GM18858 (cell line): Measurements from ENCODE around the gene KCNC4.
A peak's percentile ranks its signal among the peaks of the same experiment; 100 is the strongest.

Source experiments
- ATAC-seq: cut with Tn5 transposase; IDR thresholded peaks from one replicate; pipeline ENCODE4 v1.9.1; 2021; ENCODE audit not compliant: unreplicated experiment

KCNC4 gene

GRCh38 chr1:110229348-110230001, 19.4 kb downstream of the KCNC4 start:
- ATAC-seq = no peak

GRCh38 chr1:110230381-110231199, 20.5 kb downstream of the KCNC4 start:
- no peak for ATAC-seq

DNA sequence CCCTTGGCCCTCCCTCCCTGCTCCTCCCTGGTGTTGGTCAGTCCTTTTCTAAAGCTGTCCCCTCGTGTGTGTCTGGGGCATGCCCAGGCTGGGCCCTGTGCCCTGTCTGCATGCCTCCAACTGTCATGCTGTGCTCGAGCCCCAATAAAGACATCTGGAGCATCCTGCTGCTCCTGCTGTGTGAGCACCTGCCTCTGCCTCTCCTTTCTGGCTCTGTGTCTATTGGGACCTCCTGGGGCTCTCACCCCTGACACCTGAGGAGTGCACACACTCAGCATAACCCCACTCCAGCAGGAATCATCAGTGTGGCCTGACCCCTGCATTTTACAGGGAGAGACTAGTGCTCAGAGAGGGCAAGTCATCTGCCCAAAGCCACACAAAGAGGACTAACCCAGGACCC, 23.7 kb downstream of the KCNC4 start:
- ATAC-seq = no peak

DNA sequence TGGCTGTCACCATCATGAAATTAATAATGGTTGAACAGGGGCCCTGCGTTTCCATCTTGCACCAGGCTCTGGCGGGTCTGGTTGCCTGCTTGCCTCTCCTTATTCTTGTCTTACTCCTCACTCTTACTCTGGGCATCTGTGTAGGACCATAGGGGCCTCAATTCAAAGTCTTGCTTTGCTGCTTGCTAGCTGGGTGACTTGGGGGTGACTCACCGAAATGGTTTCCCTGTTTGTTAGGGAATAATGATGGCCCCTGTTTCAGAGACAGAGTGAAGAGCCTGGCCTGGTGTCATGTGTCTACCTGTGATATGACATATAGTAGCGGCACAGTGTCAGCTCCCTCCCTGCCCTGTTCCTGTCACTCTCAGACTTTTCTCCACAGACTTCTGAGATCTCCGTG, 24.6 kb downstream of the KCNC4 start:
- no peak for ATAC-seq

DNA sequence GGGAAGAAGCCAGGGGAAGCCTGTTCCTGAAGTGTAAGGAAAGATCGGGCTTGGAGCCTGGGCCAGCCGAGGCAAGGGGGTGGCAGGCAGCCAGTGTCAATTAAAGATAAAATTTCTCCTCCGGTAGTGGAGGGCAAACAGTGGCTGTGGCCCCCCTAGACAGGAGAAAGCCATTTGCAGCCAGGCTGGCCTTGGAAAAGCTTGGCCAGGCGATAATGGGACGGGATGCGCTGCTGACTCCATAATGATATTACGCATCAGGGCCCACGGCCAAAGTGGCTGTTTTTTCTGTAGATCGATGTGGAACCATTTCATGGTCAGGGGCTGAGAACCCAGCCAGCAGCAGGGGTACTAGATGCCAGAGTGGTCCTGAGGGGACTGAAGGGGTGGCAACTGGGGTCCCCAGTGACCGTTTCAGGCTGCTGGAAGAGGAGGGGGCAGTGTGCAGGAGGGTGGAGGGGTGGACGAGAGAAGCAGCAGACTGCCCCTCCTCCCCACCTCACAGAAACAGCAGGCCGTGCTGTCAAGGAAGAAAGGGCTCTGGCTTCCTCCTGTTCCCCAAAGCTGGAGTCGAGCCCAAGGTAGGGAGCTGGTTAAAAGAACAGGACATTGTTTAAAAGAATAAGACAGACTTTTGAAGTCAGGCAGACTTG, 25.2 kb downstream of the KCNC4 start:
- no peak for ATAC-seq

DNA sequence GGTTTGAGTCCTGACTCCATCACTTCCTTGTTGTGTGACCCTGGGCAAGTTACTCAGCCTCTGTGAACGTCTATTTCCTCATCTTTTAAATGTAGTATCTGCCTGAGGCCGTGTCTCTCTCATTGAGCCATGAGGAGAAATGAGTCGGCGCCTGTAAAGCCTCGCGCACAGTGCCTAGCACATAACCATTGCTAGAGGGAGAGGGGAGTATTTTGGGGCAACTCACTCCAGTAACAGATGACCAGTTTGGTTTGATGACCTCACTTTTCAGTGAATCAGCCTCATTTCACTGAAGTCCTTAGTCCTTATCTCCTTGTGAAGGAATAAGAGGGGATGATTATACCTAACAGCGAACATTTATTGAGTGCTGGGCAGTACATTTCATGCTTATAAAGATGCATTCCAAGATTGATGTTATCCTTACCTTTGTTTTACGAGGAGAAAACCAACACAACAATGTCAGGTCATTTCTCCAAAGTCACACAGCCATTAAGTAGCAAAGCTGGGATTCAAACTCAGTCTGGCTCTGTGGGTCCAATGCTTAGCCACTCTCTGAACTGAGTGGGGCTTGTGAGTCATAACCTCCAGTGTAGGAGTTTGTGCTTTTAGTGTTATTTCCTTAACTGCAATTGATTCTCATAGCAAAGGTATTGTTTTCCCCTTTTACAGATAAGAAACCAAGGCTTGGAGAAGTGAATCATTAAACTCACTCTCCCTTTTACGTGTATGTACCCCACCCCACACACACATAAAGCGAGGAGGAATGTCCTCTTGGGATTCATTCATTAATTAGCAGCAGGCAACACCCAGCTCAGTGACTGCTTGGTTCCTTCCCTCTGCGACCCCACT, 25.9 kb downstream of the KCNC4 start:
- ATAC-seq = peak; percentile 51

DNA sequence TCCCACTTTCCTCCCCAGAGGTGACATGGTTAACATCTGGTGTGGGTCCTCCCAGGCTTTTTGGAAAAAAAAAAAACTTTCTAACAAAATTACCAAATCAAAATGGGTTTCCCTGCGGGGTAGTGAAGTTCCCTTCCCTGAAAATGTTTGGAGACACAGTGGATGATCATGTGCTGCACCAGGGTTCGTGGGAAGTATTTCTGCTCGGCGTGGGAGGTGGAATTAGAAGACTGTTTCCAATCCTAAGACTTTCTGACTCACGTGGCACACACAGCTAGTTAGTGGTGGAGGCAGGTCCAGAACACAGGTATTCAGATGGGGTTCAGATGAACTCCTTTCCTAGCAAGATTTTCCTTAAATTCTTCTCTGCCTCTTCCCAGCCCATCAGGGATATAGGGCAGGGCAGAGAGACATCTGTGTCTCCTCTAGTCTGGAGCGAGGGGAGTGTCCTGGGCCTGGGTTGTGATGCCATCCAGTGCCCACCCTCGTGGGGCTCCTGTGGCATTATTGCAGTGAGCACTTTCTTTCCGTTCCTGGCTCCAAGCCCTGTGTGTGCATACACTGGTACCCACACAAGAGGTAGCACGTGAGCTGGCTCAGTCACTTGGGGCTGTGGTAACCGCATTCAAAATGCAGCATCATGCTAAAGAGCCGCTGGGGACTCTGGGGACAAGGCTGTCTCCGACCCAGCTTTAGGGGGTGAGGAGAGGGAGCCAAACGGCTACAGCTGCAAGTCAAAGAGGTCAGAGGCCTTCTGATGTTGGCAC, 27.5 kb downstream of the KCNC4 start:
- ATAC-seq = no peak

GRCh38 chr1:110239441-110240430, 29.6 kb downstream of the KCNC4 start:
- no peak for ATAC-seq

DNA sequence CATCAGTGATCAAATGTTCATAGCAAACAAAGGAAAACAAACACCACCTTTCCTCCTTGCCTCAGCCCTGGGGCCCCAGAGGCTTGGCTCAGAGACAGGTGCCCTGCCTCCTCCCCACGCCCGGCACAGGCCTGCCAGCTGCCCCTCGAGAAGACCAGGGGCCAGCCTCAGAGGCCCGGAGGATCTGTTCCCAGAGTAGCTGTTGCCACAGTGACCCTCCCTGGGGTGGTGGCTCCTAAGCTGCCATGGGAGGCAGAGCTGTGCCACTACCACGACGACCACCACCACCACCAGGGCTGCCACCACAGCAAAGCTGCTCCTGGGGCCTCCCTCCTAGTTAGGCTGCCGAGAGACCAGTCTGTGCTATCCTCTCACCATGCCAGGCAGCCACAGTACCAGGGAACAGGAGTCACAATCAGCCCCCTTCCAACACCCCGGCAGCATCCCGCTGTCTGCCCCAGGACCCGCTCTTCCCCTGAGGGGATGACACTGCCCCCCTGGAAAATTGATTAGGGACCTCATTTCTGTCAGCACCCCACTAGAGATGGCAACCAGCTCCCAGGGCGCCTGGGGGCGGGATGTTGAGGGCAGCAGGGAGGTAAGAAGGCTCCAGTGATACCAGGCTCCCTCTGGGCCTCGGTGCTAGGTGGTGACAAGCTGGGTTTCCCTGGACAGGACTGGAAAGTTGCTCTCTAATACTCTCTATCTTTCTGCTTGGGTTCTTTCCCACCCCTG, 30.5 kb downstream of the KCNC4 start:
- no peak for ATAC-seq

GRCh38 chr1:110241516-110241915, 31.4 kb downstream of the KCNC4 start:
- no peak for ATAC-seq

DNA sequence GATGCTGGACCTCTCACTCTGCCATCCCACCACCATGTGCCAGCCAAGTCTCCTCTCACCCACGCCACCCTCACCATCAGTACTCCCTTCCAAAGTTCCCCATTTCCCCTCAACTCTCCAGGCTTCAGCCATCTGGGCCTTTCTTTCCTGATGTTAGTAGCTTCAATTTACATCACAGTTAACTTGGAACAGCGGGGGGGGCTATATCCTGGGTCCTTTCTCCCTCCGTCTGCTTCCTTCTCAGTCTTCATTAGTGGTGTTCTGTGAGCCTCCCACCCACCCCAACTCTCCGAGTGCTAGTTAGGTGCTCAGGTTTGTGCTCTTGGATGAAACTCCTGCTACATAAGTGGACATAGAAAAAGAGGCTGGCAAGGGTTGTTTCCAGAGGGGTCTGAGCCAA, 31.9 kb downstream of the KCNC4 start:
- no peak for ATAC-seq

DNA sequence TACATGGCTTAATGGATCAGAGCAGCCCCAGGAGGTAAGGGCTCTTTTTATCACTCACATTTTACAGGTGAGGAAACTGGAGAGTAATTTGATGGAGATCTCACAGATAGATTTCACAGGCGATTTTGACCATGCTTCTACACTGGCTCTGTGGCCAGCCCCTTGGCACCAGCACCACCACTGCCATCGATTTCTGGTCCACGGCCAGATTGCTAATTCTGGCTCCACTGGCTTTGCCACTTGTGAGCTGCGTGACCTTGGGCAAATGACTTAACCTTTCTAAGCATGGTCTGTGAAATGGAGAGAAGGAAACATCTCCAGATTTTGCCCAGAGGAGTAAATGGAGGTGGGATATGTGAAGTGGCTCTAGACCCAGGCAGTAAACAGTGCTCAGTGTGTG, 32.6 kb downstream of the KCNC4 start:
- no peak for ATAC-seq

DNA sequence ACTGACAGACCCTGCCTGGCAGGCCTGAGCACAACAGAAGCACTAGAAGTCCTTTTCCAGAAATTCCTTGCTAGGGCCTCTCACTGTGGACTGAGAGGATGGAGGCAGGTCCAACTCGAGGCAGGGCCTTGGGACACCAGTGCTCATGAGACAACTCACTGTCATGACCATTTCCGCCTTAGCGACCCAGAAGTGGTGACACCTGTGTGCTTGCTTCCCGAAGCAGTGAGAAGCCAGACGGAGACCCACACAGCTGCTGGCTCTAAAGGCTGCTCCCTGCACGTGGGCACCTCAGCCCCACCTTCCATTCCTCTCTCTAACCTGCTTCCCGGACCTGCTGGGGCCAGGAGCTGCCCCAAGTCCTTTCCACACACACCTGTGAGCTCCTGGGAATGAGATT, 33.0 kb downstream of the KCNC4 start:
- no peak for ATAC-seq

GRCh38 chr1:110243574-110243973, 33.5 kb downstream of the KCNC4 start:
- ATAC-seq = peak; percentile 58

DNA sequence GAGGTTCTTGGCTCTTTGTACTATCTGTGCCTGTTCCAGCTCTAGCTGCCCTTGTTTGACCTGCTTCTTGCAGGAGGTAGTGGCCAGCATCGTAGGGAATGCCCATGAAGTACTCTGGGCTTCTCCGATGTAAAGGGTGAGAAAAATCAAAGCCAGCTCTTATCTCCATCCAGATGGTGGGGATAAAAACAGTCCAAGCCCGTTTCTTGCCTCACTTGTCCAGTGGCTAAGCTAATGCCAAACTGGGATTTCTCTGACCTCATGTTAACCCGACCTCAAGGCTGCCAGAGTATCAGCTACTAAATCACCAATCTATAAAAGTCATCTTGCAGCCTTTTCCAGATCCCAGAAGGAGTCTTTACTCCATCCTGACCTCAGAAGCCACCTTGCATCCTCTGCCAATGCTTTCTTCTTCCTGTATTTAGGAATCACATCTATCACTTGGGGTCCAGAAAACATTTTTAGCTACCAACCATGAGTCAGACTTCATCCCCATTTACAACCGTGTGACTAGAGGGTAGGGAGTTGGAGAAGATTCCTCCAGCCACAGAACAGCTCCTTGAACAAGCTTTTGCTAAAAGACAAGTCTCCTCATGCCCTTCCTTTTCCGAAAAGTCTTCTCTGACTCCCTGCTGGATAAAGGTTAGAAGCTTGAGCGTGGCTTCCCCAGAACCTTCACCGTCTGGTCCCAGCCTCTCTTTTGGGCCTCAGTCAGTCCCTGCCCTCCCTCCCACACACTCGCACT, 35.9 kb downstream of the KCNC4 start:
- ATAC-seq = no peak

DNA sequence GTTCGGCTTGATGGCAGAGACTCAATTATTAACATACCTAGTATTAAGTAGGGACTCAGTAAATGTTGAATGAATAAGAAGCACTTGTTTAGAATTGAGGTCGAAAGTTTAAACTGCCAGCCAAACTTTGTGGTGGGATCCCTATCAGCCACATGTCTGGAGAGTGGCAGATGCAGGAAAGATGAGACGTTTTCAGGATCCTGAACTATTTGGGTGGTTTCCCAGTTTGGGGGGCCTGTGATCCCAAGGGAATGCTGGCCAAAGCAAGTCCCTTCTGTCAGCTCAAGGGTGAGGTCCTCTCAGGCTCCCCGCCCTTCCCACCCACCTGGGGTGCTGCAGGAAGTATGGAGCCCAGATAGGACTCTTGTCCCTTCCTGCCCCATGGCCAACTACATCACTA, 38.6 kb downstream of the KCNC4 start:
- ATAC-seq = no peak

GRCh38 chr1:110249256-110249655, 39.1 kb downstream of the KCNC4 start:
- ATAC-seq = no peak

DNA sequence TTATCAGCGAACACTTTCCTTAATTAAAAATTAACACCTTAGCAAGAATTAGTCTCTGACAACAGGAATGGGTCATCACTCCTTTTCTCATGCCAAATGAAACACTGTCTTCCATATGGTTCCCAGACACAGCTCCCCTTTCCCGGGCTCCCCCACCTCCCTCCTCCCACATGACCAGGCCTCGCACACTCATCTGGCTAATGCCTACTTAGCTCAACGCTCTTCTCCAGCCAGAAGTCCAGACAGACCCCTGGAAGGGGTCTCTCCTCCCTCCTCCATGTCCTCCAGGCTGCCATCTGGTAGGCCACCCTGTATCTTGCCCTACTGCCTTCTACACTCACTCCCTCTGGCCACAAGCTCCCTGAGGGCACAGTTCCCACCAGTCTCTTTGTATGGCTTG, 39.9 kb downstream of the KCNC4 start:
- ATAC-seq = no peak
